Measurements from ENCODE around the gene RFNG. TPM values are rescaled to one million over a fixed set of nuclear protein-coding genes. Genes with fewer than 3 reads are reported as not detected.

RFNG gene
- total and polyA plus RNA-seq, 2 of the 4 experiments (the other 2 are of a cell fraction) = 6.8 to 47.3 TPM

- H2AK9ac ChIP-seq (replicated peaks; ENCODE audit: low read depth, low read length, poor library complexity) = no peak overlapping the region
- no peaks in the 10 kb centered on the region for H3K9me3 ChIP-seq (ENCODE audit: control insufficient read depth, insufficient read depth, low read length)
- peaks cover 7% of the 10 kb centered on the region for H3K4me1 ChIP-seq (ENCODE audit: control insufficient read depth, insufficient read depth, low read length)
- no peak overlapping the region for H4K91ac ChIP-seq (ENCODE audit: insufficient read depth, low read depth, low read length)
- H2BK15ac ChIP-seq (ENCODE audit: low read depth, low read length) = no peak overlapping the region
- WGBS, 2 experiments (ENCODE audit: extremely low coverage in 2 of 2, insufficient read length in 1 of 2) = 14% methylated on average over 10 of the region's 10 CpGs; no CpG with 5 or more reads in 1 of the 2 experiments
- H3K4me2 ChIP-seq (ENCODE audit: low read depth, low read length) = peak overlapping the region; percentile 97
- H3K79me1 ChIP-seq (ENCODE audit: low read depth in 1 of 2, low read length in 2 of 2) = peaks cover 7 to 12% of the 10 kb centered on the region in 2 experiments
- no peak overlapping the region for H2BK120ac ChIP-seq (ENCODE audit: low read depth, low read length)
- no peak overlapping the region for H3K18ac ChIP-seq (ENCODE audit: low read depth, low read length)
- H2BK5ac ChIP-seq (ENCODE audit: low read depth, low read length, poor library complexity, severe bottlenecking) = no peak overlapping the region
- H3K23ac ChIP-seq (ENCODE audit: low read depth, low read length) = no peak overlapping the region
- TF ChIP-seq USF2 (IDR thresholded peaks at IDR 0.05; ENCODE audit: low read depth, low read length) (no peak), CTCF (conservative IDR thresholded peaks at IDR 0.05; ENCODE audit: low read depth, low read length) (no peak), RCOR1 (IDR thresholded peaks at IDR 0.05; ENCODE audit: insufficient replicate concordance, low read length) (no peak), MAFK (IDR thresholded peaks at IDR 0.05; ENCODE audit: low read depth, low read length) (no peak), BHLHE40 (IDR thresholded peaks at IDR 0.05; ENCODE audit: low read depth, low read length) (no peak)
- no peak overlapping the region for H4K5ac ChIP-seq (ENCODE audit: low read depth, low read length)
- dilution Hi-C loops (cut with HindIII; ENCODE audit: low sequenced_read_pairs, unreplicated experiment) = no loop called here
- H2AFZ ChIP-seq (replicated peaks; ENCODE audit: low read length, poor library complexity) = peak overlapping the region; percentile 53
- ChIA-PET CTCF (interaction anchor here (0.5 to 1.7 kb wide), 4 partner anchors 15 to 78 kb away, joined by 3 to 7 read pairs (median 4); partner anchors contain the start of genes CENPX and LRRC45), POLR2A (ENCODE audit: unreplicated experiment) (interaction anchor here (0.6 kb wide), 1 partner anchor 60 kb away, joined by 4 read pairs; the partner anchor contains the start of gene FASN)
- no peak overlapping the region for H2AK5ac ChIP-seq (ENCODE audit: low read depth, low read length)
- BruUV-seq (replicated peaks) = no TSS peak
- H3K4ac ChIP-seq (ENCODE audit: low read depth, low read length) = no peak overlapping the region
- intact Hi-C loops (cut with micrococcal nuclease) = loop anchor here (2.0 to 10.0 kb wide), 2 partner anchors 61 to 287 kb away; partner anchors contain the start of gene FASN
- no peaks in the 10 kb centered on the region for H3K36me3 ChIP-seq (ENCODE audit: control insufficient read depth, insufficient read depth, low read length)
- ATAC-seq (ENCODE audit: low read depth) (no peak), DNase-seq (no peak)
- peak overlapping the region in 1 of 2 experiments; percentile 78; a peak in 1 of 4 replicates for H4K8ac ChIP-seq (ENCODE audit: low read depth in 2 of 2, low read length in 2 of 2)
- H2BK20ac ChIP-seq (ENCODE audit: low read depth, low read length) = no peak overlapping the region
- peak overlapping the region; percentile 34; the same call in 1 of the 2 replicates for H3K9ac ChIP-seq (ENCODE audit: low read depth, low read length)
- H3K4me3 ChIP-seq (ENCODE audit: insufficient read depth, low read depth, low read length) = peak overlapping the region; percentile 33; the same call in 1 of the 2 replicates
- H3K56ac ChIP-seq (ENCODE audit: extremely low read depth, insufficient read depth, low read length) = no peak overlapping the region
- no peak overlapping the region for H3K14ac ChIP-seq (replicated peaks; ENCODE audit: low read depth, low read length)
- peaks cover 12% of the 10 kb centered on the region; the same call in 1 of the 2 replicates for H3K9me1 ChIP-seq (ENCODE audit: insufficient read depth, low read length)
- H3K27me3 ChIP-seq (ENCODE audit: control insufficient read depth, insufficient read depth, low read length) = no peaks in the 10 kb centered on the region
- H4K20me1 ChIP-seq (ENCODE audit: insufficient read depth, low read length) = peaks cover 5% of the 10 kb centered on the region
- in situ Hi-C loops (cut with MboI; ENCODE audit: low sequenced_read_pairs) = no loop called here
- no peak overlapping the region for H3K27ac ChIP-seq (ENCODE audit: insufficient read depth, low read length)
Observed at GRCh38 chr17:82037889-82038195, 13.8 kb downstream of the RFNG start.
